Activated CD4-positive, CD25-positive, alpha-beta regulatory T cell treated with anti-CD3 and anti-CD28 coated beads, Interleukin-2, amount 50 U/mL, for 24 hours (primary cell): ENCODE results near the gene CYP2F1.
A peak's percentile ranks its signal among the peaks of the same experiment; 100 is the strongest.
"Not testable (repeated sequence)": the region's sequence is repeated elsewhere in the genome, so short reads cannot be mapped to it uniquely, and the experiment has no call there.

Source experiments
- ATAC-seq, 2 donors: fragments of 150-1000 bp; cut with Tn5 transposase; one replicate each; pipeline ENCODE4 v1.10.0; 2021; ENCODE audit warnings: mild to moderate bottlenecking in 1 of 2, moderate library complexity in 1 of 2

CYP2F1 gene, protein sequence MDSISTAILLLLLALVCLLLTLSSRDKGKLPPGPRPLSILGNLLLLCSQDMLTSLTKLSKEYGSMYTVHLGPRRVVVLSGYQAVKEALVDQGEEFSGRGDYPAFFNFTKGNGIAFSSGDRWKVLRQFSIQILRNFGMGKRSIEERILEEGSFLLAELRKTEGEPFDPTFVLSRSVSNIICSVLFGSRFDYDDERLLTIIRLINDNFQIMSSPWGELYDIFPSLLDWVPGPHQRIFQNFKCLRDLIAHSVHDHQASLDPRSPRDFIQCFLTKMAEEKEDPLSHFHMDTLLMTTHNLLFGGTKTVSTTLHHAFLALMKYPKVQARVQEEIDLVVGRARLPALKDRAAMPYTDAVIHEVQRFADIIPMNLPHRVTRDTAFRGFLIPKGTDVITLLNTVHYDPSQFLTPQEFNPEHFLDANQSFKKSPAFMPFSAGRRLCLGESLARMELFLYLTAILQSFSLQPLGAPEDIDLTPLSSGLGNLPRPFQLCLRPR

DNA sequence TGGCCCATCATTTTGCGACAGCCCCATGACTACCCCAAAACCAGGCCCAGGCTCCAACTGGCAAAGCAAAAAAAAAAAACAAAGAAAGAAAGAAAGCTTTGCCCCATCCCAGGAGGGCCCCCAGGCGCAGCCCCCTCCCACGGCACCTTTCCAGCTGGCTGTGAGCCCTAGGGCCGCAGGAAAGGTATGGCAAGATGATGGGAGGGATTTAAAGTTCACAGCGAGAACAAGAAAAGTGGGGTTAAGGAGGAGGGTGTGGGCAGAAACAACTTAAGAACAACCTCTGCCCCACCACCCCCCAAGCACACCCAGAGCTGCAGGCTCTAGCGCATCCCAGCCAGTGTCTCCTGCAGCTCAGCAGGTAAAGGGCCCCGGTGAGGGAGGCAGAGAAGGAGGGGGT, at the start of gene CYP2F1:
CYP2F1 (plus strand) TSS at position 301 of the 400 bp plus-strand sequence. CDS start 1,757 bp downstream, outside the sequence.
- no peak for ATAC-seq

DNA sequence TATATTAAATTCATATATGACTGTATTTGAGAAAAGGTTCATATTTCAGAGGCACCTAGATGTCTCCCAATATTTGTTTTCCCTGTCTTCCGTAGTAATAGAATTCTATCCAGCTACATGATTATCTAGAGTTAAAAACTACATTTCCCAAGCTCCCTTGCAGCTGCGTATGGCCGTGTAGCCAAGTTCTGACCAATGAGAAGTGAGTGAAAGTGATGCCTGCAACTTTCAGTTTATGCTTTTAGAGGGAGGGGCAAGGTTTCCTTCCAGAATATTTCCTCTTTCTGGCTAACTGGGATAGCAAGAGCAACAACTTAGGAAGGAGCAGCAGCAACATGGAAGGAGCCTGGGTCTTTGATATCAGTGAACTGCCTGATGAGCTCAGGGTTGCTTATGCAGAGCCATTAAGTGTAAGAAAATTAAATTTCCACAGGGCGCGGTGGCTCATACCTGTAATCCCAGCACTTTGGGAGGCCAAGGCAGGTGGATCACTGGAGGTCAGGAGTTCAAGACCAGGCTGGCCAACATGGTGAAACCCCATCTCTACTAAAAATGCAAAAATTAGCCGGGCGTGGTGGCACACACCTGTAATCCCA, 49.2 kb upstream of the CYP2F1 start:
- ATAC-seq, result no peak

DNA sequence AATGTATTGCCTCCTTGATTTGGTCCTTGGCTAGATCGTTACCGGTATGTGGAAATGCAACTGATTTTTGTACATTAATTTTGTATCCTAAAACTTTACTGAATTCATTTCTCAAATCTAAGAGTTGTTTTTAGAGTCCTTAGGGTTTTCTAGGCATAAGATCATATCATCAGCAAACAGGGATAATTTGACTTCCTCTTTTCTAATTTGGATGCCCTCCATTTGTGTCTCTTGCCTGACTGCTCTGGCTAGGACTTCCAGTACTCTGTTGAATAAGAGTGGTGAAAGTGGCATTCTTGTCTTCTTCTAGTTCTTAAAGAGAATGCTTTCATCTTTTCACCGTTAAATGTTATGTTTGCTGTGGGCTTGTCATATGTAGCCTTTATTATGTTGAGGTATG, 37.9 kb upstream of the CYP2F1 start:
- no peak for ATAC-seq

DNA sequence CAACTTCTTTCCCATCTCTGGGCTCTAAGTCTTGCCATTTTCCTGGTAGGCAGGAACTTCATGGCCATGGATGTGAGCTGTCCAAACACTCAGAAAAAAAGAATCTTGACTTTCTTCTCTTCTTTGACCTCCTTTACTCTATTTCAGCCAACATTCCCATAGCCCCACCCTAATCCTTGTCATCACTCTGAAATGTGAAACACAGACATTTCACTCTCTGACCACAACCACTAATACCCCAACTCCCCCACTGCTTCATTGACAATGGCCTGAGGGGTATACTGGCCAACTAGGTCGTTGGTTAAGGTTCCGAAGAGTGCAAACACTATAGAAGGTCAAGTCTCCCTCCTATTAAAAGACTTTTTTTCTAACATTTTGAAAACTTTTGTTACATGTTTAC, 30.7 kb upstream of the CYP2F1 start:
- ATAC-seq, result no peak

DNA sequence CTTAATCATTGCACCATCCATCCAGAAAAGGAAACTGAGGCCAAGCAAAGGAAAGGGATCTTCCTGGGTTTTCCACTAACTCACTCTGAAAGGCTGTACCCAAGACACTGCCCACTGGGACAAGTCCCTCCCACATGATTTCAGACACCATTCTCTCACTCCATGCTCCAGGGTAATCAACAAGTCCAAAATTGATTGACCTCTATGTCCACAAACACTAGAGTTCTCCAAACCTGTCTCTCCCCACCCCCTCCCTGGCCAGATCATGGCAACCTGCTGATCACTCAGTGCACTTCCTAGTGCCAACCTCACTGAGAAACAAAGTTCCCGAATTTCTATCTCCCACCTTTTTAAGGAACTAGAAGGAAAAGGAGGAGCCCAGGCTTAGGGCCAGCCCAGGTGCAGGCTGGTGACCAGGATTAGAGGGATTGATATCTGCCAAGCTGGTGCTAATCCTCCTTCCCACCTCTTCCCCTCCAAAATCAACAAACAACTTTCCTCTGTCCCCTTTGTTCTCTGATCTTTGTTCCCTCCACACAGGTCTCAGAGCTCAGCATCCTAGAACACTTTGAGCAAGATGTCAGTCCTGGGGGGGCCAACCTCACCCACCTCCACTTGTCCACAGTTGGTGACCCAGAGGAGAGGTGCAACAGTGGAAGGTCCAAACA, 28.4 kb upstream of the CYP2F1 start:
- no peak for ATAC-seq

DNA sequence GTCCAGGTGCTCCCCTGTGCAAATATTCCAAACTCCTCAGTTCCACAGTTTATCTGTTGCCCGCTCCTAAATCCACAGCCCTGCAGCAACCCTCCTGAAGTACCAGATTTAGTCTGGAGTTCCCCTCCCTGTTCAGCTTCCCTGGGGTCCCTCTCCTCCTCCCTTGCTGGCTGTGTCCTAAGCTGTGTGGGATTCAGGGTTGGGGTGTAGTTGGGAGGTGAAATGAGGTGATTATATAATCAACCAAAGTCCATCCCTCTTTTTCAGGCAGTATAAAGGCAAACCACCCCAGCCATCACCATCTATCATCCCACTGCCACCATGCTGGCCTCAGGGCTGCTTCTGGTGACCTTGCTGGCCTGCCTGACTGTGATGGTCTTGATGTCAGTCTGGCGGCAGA, 26.1 kb upstream of the CYP2F1 start, which contains the start of gene CYP2A13:
CYP2A13 (plus strand) TSS at position 301 of the 400 bp plus-strand sequence; CDS start at position 322, 21 bp downstream.
- ATAC-seq, result no peak

DNA sequence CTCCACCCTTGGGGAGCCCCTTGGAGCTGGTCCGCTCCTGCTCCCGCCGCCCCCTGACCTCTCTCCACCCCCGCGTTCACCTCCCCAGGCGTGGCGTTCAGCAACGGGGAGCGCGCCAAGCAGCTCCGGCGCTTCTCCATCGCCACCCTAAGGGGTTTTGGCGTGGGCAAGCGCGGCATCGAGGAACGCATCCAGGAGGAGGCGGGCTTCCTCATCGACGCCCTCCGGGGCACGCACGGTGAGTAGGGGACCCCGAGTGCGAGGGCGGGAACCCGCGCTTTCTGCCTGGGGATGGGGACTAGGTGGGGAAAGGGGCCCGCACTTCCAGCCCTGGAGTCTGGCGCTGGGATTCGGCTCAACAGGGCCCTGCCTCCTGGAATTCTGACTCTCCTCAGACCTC, 24.3 kb upstream of the CYP2F1 start:
- no peak for ATAC-seq

DNA sequence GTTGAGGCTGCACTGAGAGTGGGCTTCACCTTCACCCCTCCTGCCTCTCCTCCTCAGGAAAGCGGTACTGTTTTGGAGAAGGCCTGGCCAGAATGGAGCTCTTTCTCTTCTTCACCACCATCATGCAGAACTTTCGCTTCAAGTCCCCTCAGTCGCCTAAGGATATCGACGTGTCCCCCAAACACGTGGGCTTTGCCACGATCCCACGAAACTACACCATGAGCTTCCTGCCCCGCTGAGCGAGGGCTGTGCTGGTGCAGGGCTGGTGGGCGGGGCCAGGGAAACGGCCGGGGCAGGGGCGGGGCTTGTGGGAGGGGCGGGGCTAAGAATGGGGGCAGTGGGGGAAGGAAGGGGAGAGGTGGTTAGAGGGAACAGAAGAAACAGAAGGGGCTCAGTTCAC, 18.5 kb upstream of the CYP2F1 start:
- ATAC-seq, result no peak

DNA sequence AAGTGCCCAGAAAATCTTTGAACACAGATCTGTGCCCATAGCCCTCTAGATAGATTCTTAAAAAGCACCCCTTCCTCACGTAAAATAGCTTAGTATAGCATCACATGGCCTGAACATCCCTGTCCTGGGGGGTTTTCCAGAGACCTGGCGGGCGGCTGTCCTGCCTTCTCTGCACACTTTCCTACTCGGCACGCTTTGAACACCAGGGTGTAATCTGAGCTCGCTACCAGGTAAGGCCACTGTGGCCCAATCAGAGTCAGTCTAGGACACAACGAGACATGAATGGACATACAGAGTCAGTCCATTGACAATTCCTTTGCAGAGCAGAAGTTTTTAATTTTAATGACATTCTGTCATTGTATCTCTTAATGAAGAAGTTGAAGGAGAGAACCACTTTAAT, 17.9 kb upstream of the CYP2F1 start:
- ATAC-seq, result no peak

DNA sequence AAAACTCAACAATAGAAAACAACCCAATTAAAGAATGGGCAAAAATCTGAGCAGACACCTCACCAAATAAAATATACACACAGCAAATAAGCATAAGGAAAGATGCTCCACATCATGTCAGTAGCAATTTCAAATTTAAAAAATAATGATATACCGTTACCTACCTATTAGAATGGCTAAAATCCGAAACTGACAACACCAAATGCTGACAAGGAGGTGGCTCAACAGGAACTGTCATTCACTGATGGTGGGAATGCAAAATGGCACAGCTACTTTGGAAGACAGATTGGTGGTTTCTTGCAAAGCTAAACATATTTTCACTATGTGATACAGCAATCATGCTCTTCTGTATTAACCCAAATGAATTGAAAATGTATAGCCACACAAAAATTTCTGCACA, 16.9 kb upstream of the CYP2F1 start:
- ATAC-seq, result no peak

DNA sequence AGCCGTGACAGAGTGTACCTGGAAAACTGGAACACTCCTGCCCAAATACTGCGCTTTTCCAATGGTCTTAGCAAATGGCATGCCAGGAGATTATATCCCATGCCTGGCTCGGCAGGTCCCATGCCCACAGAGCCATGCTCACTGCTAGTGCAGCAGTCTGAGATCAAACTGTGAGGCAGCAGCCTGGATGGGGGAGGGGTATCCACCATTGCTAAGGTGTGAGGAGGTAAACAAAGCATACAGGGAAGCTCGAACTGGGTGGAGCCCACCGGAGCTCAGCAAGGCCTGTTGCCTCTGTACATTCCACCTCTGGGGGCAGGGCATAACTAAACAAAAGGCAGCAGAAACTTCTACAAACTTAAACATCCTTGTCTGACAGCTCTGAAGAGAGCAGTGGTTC, 15.5 kb upstream of the CYP2F1 start:
- no peak for ATAC-seq

DNA sequence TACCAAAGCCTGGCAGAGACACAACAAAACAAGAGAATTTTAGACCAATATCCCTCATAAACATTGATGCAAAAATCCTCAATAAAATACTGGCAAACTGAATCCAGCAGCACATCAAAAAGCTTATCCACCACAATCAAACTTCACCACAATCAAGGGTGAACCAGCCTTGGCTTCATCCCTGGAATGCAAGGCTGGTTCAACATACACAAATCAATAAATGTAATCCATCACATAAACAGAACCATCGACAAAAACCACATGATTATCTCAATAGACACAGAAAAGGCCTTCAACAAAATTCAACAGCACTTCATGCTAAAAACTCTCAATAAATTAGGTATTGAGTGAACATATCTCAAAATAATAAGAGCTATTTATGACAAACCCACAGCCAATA, 12.0 kb upstream of the CYP2F1 start:
- not testable (repeated sequence) for ATAC-seq

DNA sequence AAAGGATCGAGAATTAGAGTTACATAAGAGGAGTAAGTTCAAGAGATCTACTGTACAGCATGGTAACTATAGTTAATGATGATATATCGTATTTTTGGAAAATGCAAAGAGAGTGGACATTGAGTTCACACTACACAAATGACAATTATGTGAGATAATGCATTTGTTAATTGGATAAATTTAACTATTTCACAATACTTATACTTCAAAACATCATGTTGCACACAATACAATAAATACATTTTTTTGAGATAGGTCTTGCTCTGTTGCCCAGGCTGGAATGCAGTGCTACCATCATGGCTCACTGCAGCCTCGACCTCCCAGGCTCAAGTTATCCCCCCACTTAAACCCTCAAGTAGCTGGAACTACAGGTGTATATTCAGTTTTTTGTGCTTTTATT, 8.1 kb upstream of the CYP2F1 start:
- no peak for ATAC-seq

DNA sequence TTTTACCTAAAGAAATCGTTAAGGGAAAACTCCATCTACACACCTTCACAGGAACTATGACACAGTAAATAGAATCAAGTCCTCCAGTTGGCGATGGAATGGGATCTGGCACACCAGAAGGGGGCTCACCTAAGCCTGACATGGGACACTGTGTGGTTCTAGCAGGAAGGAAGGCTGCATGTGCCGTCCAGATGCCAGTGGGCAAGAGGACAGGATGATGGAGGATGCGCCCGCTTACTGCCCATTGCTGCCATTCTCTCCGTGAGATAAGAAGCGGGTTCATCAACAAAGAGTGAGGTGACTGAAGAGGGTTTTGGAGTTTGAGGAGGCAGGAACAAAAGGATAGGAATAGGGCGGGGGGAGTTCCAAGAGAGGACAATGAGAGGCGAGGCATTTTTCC, 2.9 kb upstream of the CYP2F1 start:
- ATAC-seq, result no peak

DNA sequence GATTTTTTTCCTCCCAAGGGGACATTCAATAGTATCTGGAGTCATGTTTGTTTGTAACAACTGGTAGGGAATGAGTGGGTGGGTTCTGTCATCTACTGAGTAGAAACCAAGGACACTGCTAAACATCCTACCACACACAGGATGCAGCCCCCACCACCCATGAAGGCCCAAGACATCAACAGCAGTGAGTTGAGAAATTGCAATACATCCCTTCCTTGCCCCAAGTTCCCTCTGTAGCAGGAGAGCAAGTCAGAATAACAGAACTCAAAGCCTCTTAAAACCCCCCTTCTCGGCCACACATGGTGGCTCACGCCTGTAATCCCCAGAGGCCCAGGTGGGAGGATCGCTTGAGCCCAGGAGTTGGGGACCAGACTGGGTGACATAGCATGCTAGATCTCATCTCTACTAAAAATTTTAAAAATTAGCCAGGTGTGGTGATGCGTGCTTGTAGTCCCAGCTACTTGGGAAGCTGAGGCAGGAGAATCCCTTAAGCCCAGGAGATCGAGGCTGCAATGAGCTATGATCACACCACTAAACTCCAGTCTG, 2.4 kb upstream of the CYP2F1 start:
- no peak for ATAC-seq

DNA sequence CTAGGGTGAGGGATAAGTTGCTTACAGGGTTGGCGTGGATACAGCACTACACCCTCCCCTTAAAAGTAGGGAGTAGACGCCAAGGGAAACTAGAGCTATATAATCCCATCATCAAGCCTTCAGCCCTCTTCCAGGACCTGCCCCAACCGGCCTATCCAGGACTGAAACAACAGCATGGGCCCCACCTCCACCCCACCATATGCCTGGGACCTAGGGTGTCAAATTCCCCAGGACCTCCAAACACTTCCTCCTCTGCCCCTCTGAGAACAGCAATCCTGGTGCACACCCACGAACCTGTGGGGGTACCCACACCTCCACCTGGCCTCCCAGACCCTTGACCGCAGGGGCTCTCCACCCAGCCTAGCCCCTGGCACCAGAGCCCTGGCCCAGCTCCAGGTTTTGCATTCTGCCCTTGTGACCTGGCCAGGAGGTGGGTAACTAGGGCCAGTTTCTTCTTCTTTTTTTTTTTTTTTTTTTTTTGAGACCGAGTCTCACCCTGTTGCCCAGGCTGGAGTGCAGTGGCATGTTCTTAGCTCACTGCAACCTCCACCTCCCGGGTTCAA, 1.4 kb upstream of the CYP2F1 start:
- ATAC-seq, result no peak

DNA sequence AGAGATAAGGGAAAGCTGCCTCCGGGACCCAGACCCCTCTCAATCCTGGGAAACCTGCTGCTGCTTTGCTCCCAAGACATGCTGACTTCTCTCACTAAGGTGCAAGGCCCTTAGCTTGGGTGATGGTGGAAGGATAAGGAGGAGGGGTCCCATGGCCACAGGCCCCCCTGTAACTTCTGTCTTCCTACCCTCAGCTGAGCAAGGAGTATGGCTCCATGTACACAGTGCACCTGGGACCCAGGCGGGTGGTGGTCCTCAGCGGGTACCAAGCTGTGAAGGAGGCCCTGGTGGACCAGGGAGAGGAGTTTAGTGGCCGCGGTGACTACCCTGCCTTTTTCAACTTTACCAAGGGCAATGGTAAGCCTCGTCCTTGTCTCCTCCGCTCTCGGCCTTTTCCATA, 2.0 kb downstream of the CYP2F1 start:
- ATAC-seq, result no peak

DNA sequence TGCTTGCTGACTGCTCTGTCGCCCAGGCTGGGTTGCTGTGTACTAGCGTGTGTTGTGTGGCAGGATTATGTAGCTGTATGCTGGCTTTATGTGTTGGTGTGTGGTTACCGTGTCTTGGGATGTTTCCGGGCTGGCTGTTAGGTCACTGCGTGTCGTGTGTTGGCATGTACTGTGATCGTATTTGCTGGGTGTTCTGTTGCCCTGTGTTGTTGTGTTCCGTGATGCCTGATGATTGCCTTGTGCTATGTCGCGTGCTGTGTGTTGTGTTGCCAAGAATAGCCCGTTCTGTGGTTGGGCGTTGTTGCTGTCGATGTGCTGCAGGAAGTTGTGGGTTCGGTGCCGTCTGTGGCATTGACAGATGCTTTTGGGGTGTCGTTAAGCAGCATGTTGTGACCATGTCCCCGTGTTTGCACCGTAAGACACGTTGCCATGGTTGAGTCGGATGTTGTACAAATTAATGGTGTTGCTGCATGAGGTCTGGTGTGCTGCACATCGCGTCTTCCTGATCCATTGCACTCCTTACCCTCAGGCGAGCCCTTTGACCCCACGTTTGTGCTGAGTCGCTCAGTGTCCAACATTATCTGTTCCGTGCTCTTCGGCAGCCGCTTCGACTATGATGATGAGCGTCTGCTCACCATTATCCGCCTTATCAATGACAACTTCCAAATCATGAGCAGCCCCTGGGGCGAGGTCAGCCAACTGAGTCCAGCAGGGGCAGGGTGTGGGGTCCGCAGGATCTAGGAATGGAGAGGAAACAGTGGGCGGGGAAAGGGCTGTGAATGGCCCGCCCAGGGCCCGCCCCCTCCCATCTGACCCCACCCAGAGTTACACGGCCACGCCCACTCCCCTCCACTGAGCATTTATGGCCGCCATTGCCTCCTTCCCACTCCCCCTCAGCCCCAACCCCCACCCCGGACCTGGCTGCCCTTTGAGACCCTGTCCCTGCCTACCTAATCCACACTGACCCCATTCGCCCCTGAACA, 7.0 kb downstream of the CYP2F1 start:
- peak; percentile 78 to 80 for ATAC-seq

DNA sequence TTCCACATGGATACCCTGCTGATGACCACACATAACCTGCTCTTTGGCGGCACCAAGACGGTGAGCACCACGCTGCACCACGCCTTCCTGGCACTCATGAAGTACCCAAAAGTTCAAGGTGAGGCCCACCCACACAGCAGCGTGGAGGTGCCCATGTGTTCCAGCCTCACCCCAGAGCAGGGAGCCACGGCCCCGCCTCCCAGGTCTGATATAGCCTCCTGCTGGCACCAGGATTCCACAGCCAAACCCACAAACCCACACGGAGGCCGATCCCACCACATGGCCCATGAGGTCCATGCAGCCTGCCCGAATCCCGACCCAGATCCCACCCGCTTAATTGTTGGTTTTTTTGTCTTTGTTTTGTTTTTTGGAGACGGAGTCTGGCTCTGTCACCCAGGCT, 8.6 kb downstream of the CYP2F1 start:
- ATAC-seq, result not testable (repeated sequence)

DNA sequence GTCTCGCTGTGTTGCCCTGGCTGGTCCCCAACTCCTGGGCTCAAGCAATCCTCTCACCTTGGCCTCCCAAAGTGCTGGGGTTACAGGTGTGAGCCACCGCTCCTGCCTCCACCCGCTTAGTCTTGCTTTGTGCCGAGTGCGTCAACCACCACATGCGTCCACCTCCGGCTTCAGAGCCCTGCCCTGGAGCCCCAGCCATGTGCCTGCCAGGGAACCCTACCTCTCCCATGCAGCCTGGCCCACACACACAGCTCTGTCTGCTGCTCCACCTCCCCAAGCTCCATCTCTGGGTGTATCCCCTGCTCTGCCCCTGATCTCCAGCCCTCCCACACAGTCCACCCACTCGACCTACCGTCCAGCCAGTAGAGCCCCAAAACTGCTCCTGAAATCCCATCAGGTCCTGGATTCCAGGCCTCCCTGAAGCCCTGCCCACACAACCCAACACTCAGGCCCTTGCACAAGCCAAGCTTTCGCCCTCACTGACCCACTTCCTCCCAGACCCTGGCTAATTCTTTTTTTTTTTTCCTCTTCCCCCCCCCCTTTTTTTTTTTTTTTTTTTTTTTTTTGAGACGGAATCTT, 9.6 kb downstream of the CYP2F1 start:
- ATAC-seq, result no peak

DNA sequence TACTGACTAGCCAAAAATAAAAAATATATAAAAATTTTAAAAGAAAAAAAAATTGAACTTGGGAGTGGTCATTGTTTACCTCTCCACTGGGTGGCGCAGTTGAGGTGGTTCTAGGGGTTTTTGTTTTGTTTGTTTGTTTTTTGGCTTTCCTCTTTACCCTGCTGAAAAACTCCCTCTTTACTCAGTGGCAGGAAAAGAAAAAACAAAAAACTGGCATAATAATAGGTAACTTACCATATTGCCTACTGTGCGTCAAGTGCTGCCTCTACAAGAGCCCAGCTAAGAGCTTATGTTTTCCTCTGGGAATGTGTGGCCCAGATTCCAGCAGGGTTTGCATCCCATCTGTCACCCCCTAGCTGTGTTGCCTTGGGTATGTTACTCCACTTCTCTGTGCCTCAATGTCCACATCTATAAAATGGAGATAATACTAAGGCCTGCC, 12.6 kb downstream of the CYP2F1 start:
- ATAC-seq, result not testable (repeated sequence)
